GM12801 (cell line): Measurements from ENCODE around the gene CLIC1.

Experiments
- TF ChIP-seq, protein P1 (sequence below): IDR thresholded peaks from one replicate; pipeline ENCODE4 v1.5.1; 2011; ENCODE audit warnings: control low read depth; ENCODE audit not compliant: insufficient read length; ENCODE audit errors: extremely low read depth

Gene CLIC1

DNA sequence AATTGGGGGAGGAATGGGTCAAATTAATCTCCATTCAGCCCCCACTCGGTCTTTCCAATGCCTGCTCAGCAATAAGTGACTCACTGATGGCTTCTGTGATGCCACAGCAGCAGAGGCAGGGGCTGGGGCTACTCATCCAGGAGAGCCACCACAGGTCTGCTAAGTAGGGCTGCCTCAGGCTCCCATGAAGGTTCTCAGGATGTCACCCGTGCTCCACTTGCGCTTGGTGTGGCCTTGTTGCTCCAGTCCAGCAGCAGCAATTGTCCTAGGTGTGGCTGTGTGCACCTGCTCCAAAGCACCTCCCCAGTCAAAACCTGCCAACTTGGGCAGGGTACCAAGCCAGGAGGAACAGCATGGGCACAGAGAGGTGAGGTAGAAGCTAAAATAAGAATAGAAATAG is 14.2 kb downstream of the CLIC1 start:
- TF ChIP-seq, protein P1, sequence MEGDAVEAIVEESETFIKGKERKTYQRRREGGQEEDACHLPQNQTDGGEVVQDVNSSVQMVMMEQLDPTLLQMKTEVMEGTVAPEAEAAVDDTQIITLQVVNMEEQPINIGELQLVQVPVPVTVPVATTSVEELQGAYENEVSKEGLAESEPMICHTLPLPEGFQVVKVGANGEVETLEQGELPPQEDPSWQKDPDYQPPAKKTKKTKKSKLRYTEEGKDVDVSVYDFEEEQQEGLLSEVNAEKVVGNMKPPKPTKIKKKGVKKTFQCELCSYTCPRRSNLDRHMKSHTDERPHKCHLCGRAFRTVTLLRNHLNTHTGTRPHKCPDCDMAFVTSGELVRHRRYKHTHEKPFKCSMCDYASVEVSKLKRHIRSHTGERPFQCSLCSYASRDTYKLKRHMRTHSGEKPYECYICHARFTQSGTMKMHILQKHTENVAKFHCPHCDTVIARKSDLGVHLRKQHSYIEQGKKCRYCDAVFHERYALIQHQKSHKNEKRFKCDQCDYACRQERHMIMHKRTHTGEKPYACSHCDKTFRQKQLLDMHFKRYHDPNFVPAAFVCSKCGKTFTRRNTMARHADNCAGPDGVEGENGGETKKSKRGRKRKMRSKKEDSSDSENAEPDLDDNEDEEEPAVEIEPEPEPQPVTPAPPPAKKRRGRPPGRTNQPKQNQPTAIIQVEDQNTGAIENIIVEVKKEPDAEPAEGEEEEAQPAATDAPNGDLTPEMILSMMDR = no peak

DNA sequence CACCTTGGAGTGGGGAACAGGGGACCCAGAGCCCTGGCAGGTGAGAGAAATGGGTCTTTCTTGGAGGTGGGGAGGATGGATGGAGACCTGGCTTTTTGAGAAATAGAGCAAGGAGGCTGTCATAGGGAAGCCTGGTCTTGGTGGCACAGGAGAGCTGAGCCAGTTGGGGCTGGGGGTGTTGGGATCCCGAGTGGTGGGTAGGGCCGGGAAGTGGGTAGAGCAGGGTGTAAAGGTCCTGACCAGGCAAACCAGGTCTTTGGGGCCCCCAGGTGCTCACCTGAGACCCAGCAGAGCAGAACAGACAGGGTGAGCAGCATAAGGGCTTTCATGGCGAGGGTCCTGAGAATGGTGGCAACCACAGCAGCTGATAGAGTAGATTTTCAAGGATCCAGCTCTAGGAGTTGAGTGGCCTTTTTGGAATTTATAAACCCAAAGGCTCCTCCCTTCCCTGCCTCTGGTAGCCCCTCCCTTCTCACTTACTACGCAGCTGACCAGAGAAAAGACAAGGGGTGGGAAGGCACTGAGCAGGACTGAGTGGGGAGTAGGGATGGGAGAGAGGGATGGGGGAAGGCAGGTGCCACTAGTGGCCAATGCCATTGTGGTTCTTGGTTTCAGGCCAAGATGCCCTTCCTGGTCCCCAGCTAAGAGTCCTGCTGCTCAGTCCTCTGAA is 14.8 kb downstream of the CLIC1 start, which contains the start of gene LY6G6C:
Gene LY6G6C, minus strand, starts transcription at position 396 of the 670 bp plus-strand sequence. Its CDS starts 67 bp downstream, at position 329.
- TF ChIP-seq, protein P1 = no peak

DNA sequence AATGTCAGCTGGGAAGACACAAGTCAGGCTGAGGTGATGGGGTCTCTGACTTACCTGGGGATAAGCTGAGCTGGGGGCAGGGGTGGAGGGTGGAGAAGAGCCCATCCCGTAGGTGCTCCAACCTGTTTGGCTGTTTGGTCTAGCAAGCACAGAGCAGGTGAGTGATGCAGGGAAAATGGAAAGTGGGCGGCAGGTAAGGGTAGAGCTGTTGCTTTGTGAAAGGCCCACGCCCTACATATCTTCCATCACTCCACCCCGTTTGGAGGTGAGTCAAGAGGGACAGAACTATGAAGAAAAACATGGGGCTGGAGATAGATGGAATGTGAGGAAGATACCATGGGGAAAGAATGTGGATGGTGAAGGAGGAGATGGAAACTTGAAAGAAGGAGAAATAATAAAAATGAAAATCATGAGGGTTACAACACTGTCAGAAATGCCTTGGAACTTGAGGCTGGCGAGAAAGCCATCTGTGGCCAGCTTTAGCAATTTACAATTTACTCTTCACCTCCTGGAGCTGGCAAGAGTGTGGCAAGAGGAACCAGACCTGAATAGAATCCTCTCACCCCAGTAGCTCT is 16.0 kb downstream of the CLIC1 start:
- TF ChIP-seq, protein P1 = no peak

DNA sequence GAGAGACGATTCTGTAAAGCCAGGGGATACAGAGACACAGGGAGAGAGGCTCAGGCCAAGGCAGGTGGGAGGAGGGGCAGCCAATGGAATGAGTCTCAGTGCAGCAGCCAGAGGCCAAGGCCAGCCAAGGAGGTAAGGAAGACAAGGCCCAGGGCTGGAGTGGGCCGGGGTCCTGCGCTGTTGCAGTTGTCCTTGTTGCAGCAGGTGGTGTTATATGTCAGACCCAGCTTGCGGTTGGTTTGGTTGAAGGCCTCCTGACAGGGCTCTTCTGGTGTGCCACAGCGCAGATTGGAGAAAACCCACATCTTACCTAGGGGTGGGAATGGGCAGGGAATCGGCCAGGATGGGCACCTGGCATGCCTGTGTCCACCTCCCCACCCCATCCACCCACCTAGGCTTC is 17.3 kb downstream of the CLIC1 start:
- TF ChIP-seq, protein P1 = no peak

DNA sequence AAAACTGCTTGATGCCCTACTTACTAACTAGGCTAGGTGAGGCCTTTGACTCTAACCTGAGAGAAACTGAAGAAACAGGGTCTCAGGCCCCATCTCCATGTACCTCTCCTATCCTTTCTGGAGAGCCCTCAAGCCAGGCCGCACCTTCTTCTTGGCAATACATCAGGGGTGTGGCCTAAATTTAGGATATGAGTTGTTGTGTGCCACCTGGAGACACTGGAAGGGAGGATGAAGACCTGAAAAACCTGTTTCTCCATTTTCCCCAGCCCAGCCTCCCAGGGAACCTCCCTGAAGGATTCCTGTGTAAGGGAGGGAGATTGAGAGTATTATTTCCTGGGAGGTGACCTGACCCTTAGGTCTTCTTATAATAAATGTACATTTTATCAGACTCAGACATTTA is 18.1 kb downstream of the CLIC1 start:
- TF ChIP-seq, protein P1 = no peak

DNA sequence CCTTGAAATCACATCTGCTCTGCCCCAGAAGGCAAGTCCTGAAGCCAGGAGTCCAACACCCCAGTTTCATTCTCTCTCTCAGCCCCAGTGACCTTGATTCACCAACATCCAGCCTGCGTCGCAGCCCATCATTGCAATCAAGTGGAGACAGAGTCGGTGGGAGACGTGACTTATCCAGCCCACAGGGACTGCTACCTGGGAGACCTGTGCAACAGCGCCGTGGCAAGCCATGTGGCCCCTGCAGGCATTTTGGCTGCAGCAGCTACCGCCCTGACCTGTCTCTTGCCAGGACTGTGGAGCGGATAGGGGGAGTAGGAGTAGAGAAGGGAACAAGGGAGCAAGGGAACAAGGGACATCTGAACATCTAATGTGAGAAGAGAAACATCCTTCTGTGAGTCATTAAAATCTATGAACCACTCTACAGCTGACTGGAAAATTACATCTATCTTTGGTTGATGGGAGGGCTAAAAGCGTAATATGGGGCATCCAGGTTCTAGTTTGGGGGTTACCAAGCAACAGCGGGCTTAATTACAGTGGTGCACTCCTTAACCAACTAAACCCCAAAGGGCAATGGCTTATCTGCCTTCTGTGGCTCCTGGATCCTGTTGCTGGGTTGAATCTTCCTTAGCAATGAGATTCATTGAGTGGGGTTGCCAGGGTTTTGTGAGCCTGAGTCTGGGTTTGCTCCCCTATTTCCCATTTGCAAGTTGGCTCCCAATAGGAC is 18.7 kb downstream of the CLIC1 start:
- TF ChIP-seq, protein P1 = no peak
